Measurements from ENCODE around the gene C6.

C6 gene

DNA sequence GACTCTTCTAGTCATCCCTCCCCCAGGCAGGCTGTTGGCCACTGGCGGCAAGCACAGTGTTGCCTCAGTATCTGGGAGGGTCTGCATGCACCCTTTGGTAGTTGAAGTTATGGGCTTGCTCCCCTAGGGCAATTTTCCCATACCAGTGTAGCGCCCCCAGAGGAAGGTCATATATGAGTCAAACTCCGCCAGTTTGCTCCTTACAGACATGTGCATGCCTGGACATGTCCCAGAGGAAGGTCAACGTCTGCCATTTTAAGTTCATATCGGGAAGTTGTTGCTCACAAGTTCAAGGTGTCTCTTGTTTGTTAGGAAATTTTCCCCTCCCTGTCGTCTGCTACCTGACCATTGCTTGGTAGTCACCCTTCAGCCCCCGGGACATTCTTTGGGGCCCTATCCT lies 90.9 kb downstream of the C6 start:
- peak; percentile 38 for DNase-seq (ENCODE audit: low spot score)

DNA sequence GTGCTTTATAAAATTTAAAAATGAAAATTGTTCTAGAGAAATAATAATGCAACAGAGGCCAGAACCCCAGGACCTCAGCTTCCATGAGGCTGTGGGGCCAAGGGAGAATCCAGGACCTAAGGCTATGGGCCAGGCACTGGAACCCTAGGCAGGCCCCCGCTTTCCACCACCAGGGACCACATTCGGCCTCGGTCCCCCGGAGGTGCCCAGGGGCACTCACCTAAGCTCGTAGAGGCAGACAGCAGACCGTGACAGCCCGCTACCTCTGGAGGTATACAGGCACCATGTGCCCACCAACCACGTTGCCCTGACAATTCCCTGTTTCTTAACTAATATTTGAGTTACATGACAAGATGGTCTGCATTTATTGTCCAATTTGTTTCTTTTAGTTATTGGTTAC lies 92.7 kb downstream of the C6 start:
- no peak for DNase-seq (ENCODE audit: low spot score)

DNA sequence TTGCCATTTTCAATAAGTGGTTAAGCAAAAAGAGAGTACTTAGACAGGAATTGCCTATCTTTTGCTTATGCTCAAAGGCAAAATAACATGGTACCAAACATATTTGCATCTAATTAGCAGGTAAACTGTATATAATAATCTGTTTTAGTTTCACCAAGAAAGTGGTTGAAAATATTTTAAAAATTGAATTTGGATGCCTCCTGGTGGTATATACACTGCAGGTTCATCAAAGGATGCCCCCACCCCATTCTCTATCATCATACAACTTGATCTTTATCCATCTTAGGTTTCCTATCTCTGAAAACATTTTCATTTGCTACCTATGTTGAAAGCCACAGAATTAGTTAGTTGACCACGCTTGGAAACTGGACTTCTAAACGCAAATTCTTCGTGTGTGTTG lies 95.2 kb downstream of the C6 start:
- peak; percentile 28 for DNase-seq (ENCODE audit: low spot score)

DNA sequence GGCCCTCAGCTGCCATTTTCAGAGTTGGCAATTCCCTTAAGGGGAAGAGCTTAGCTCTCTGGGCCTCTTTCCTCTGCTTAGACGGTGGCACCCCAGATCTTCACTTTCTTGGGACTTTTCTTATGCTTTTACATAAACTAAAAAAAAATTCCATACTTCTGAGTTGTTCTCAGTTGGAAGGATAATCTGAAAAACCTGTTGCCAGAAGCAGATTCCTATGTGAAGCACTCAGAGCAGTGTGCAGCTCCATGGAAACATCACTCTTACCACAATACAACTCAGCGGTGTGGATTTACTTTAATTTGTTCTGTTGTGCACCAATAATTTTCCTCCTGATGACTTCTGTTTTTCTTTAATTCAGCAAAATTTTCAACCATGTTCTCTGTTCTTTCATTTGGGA lies 98.1 kb downstream of the C6 start:
- DNase-seq (ENCODE audit: low spot score), result no peak

DNA sequence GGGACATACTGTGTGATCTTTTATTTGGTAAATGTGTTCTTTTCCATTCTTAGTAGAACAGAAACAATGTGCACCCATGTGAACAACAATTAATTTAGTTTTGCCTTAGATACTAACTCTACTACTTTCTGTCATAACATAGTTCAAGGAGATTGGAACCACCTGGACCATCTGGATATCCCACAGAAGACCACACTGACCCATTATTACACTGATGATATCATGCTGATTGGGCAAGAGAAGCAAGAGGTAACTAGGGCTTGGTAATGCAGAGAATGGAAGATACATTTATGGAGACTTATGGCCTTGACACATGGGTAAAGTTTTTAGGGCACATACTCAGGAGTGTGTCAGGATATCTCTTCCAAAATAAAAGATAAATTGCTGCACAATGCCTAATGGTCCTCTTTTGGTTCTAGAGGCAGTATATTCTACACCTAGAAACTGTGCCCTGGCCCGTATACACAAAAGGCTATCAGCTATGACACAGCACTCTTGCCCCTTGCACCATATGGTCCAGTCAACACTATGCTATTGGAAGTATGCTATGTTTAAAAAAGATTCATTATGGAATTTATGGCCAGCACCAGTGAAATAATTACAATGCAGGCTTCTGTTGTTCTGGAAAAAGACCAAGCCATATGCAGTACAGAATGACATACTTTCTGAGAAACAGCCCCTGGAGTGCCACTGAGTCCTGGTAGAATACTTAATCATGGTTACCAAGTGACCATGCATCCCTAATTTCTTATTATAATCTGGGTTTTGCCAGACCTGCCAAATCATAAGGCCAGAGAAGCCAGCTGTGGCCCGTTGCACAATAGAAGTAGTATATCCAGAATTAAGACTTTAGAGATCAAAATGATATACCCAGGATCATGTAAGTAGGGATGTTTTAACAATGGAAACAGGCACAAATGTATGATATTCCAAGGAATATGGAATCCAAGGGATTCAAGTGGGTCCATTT lies 100.6 kb downstream of the C6 start:
- DNase-seq (ENCODE audit: low spot score), result no peak

DNA sequence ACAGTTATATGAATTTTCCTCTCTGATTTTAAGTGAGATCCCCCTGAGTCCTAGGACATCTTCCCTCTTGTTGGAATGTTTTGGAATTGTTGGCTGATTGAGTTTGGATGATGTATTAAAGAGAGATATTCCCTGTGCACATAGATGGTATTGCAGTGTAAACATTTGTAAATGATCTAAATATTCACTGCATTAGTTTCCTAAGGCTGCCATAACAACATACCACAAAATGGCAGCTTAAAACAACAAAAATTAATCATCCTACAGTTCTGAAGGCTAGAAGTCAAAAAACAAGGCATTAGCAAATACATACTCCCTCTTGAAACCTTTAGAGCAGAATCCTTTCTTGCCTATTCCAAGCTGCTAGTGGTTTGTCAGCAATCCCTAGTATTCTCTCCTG lies 104.1 kb downstream of the C6 start:
- DNase-seq (ENCODE audit: low spot score), result no peak

DNA sequence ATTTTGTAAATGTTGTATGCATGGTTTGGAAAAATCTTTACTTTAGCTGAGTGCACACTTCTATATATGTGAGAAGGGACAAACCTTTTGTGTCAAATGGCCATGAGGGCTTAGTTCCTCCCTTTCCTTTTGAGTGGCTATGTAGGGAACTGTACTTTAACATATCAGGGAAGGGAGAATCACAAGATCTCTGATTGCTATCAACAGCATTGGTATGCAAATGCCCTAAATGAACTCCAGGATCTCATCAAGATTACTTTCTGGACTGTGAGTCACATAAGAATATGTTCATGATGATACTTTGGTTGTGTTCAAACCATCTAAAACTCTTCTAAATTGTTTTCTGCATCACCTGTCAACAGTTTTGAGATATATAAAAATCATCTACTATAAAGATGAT lies 111.0 kb downstream of the C6 start:
- no peak for DNase-seq (ENCODE audit: low spot score)

DNA sequence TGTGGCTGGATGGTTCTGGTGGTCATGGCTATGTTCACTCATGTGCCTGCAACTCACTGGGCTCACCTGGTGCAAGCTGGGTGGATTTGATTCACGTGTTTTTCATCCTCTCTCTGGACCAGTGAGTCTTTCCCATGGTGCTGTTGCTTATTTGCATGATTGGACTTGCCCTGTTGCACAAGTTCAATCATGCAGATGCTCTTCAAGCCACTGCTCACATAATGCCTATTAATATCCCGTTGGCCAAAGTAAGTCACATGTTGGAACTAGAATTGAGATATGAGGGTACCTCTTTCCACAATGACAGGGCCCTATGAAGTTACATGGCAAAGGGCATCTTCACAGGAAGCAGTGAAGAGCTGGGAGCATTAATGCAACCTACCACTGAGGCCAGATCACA lies 115.7 kb downstream of the C6 start:
- DNase-seq (ENCODE audit: low spot score), result peak; percentile 74

DNA sequence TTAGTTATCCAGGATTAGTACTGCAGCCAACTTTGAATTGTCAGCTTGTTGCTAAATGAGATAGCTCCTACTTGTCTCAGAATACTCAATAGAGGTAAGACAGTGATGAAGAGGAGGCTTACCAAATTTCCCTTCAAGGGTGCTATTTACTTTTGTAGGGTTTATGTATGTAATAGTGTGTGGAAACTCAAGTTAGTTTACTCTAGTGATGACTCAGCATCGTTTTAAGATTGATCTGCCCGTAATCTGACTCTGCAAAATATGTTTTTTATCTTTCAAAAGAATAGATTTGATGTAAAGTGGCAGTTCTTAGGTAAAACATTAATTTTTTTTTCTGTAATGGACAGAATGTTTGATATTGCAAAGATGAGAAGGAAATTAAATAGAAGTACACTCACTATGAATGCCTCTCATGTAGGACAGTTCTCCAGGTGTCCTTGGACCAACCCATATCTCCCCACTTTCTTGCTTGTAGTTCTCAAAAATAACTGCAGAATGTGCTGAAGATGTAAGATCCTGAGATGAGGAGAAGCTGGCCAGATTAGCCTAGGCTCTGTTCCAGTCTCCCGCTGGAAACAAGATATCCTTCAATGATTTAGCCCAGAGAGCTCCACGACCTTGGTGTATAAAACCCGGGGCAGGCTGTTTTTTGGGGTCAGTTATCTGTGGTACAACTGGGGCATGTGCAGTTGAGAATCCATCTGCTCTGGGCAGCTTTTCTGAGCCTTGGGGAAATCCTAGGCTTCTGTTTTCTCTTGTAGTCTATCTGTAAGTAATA lies 117.8 kb downstream of the C6 start:
- no peak for DNase-seq (ENCODE audit: low spot score)

DNA sequence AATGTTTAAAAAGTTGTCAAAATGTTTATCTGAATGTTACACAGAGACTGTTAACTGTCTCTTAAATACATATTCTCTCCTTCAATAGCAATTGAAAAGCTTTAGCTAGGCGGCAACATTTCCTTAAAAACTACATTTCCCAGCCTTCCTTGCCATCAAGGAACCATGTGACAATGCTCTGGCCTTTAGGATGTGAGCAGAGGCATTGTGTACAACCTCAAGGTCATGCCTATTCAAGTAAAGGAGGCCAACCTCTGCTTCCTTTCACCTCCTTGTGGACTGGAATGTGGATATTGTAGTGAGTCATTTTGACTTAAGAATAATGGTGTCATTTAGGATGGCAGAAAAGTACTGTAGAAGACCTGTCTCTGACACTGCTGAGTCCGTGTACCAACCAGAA lies 118.5 kb downstream of the C6 start:
- peak; percentile 46 for DNase-seq (ENCODE audit: low spot score)

DNA sequence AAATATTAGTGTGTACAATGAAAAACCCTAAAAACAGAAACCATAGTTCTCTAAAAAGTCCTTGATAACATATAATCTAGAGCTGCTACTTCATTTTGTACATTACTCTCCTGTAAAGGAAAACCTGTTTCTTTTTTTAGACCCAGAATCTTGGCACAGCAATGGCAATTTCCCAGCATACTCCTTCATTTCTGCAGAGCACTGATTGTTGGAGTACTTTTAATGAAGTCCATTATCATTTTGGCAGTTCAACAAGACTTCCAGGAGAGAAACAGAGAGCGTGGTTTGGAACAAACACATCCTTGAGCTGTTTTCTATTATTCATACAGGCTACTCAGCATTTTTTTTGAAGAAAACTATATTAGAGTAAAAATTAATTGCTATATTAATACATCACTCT lies 119.5 kb downstream of the C6 start:
- no peak for DNase-seq (ENCODE audit: low spot score)
